ENCODE data around the gene MYL12A.

Gene MYL12A

DNA sequence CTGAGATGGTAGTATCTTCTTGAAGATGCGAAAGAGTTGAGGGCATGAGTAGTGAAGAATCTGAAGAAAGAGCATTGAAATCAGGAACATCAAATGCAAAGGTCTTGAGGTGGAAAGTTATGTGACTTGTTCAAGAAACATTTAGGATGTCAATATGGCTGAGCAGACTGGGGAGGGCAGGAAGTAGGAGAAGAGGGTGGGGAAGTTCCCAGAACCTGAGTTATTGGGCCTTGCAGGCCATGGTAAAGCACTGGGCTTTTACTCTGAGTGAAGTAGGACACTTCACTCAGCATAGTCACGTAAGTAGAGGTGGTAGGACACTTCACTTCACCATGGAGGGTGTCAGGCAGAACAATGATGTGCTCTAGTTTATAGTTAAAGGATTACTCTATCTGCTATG is 11.8 kb upstream of the MYL12A start:
- no peak for TF ChIP-seq CTCF (IDR thresholded peaks at IDR 0.05; ENCODE audit: extremely low read depth, insufficient read depth, missing control alignments)
- in situ Hi-C loops (cut with MboI; ENCODE audit: low pct_unique_long_range_greater_than_20kb, low sequenced_read_pairs, unreplicated experiment), result no loop called here

GRCh38 chr18:3236470-3236869 is 11.1 kb upstream of the MYL12A start:
- in situ Hi-C loops (cut with MboI; ENCODE audit: low pct_unique_long_range_greater_than_20kb, low sequenced_read_pairs, unreplicated experiment), result no loop called here
- no peak for DNase-seq (ENCODE audit: low spot score)
- no peak for TF ChIP-seq CTCF (IDR thresholded peaks at IDR 0.05; ENCODE audit: extremely low read depth, insufficient read depth, missing control alignments)

More for the DNA sequence above, 11.8 kb upstream of the MYL12A start:
- no peak for DNase-seq (ENCODE audit: low spot score)

DNA sequence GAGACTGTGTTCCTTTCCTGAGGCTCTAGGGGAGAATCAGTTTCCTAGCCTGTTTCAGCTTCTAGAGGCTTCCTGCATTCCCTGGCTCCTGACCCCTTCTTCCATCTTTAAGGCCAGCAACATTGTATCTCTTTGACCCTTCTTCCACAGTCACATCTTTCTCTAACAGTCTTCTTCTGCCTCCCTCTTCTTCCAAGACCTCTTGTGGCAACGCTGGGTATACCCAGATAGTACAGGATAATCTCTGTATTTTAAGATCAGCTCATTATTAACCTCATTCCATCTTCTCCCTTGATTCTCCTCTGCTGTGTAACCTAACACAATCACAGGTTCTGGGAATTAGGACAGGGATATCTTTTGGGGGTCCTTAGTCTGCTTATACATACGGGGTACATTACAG is 8.9 kb upstream of the MYL12A start:
- DNase-seq (ENCODE audit: low spot score), result no peak
- TF ChIP-seq CTCF (IDR thresholded peaks at IDR 0.05; ENCODE audit: extremely low read depth, insufficient read depth, missing control alignments), result no peak
- in situ Hi-C loops (cut with MboI; ENCODE audit: low pct_unique_long_range_greater_than_20kb, low sequenced_read_pairs, unreplicated experiment), result no loop called here

GRCh38 chr18:3245185-3245564 is 2.4 kb upstream of the MYL12A start:
- in situ Hi-C loops (cut with MboI; ENCODE audit: low pct_unique_long_range_greater_than_20kb, low sequenced_read_pairs, unreplicated experiment), result loop anchor here (10.0 kb wide), 3 partner anchors 90 to 310 kb away; no protein-coding TSS in a partner anchor
- no peak for TF ChIP-seq CTCF (IDR thresholded peaks at IDR 0.05; ENCODE audit: extremely low read depth, insufficient read depth, missing control alignments)
- DNase-seq (ENCODE audit: low spot score), result no peak

DNA sequence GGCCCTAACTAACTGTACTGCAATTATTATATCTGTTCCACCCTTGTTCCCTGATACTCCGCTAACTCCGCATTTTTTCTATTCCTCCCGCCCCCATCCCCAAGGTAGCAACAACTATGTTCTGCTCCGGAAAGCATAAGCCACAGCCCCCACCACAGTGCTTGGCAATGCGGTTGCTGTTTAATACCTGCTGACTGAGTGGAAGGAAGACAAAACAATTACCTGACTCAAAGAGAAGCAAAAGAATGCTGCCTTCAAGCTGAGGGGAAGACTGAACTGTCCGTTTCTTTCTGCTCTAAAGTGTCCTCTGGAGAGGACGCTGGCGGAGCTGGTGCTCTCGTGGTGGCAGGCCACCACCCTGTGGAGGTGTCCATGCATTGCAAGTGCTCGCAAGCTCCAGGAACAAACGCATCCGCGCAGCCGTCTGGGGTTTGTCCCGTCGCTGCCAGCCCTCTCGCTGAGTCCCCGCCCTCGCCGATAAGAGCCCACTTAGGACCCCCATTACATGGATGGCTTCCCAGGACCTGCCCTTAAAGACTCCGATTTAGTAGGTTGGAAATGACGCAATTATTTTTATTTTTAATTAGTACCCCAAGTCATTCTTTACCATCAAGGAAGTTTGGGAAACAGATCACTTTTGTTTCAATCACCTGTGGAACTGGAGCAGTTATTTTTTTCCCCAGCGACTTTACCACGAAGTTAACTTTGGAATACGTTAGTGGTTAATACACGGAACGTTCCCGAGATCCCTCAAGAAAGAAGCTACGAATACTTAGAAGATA is 1.6 kb upstream of the MYL12A start:
- TF ChIP-seq CTCF (IDR thresholded peaks at IDR 0.05; ENCODE audit: extremely low read depth, insufficient read depth, missing control alignments), result peak; percentile 98
- in situ Hi-C loops (cut with MboI; ENCODE audit: low pct_unique_long_range_greater_than_20kb, low sequenced_read_pairs, unreplicated experiment), result loop anchor here (10.0 kb wide), 3 partner anchors 91 to 311 kb away; no protein-coding TSS in a partner anchor
- DNase-seq (ENCODE audit: low spot score), result peak; percentile 75

DNA sequence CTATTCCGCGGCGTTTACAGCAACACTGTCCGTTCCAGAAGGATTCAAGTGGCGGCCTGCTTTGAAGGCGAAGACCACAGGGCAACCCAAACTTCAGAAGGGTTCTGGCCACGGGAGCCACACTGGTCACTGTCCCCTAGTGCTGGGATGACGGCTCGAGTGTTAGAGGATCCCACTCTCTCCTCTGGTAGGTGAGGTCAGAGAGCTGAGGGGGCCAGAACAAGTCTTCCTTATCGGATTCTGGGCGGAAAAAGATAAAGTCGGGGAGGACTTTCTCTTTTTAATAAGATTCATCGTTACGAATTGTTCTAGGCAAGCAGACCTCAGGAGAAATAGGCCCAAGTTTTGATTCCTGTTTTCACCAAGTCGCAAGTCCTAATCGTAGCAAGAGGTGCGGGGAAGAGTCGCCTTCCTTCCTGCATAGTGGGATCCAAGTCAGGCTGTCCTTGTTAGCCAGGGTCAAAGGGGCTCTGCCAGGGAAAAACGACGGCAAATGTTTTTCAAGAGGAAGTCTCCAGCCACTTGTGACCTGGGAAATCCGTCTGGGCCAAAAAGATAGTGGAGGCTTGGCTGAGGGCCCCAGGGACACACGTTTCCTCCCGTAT is 864 bp upstream of the MYL12A start:
- DNase-seq (ENCODE audit: low spot score), result no peak
- in situ Hi-C loops (cut with MboI; ENCODE audit: low pct_unique_long_range_greater_than_20kb, low sequenced_read_pairs, unreplicated experiment), result loop anchor here (10.0 kb wide), 3 partner anchors 92 to 312 kb away; no protein-coding TSS in a partner anchor

More for the DNA sequence above, 864 bp upstream of the MYL12A start:
- no peak for TF ChIP-seq CTCF (IDR thresholded peaks at IDR 0.05; ENCODE audit: extremely low read depth, insufficient read depth, missing control alignments)
